ENCODE measurements around the gene SLCO1A2. TPM values are rescaled to one million over a fixed set of nuclear protein-coding genes. Genes with fewer than 3 reads are reported as not detected.

Gene SLCO1A2
- not detected in 2 replicates for total RNA-seq

GRCh38 chr12:21334771-21335325 lies at the start of gene SLCO1A2:
Gene SLCO1A2, minus strand, starts transcription at chr12:21334917. Its CDS starts 270 bp downstream, at chr12:21334647.

GRCh38 chr12:21372602-21373001 lies 37.9 kb upstream of the SLCO1A2 start, which contains the start of gene IAPP:
Gene IAPP, plus strand, starts transcription at chr12:21372902. Its CDS starts 450 bp downstream, at chr12:21373352.

Other genes with a start within 250 kb of the SLCO1A2 start
- not detected in 2 replicates for gene SLCO1B1, start 203.7 kb downstream of the SLCO1A2 start, total RNA-seq
- gene IAPP, start 38.0 kb upstream of the SLCO1A2 start, total RNA-seq = not detected in 2 replicates
- 8.8 and 13.3 TPM in 2 replicates for gene PYROXD1, start 102.7 kb upstream of the SLCO1A2 start, total RNA-seq
- 79.2 and 83.6 TPM in 2 replicates for gene RECQL, start 166.7 kb upstream of the SLCO1A2 start, total RNA-seq
- 28.6 and 33.6 TPM in 2 replicates for gene GOLT1B, start 166.9 kb upstream of the SLCO1A2 start, total RNA-seq
- gene SPX, start 191.4 kb upstream of the SLCO1A2 start, total RNA-seq = not detected in 2 replicates

All from mammary microvascular endothelial cell (primary cell).